DND-41 (cell line): ENCODE results near the gene BRINP3.

Source experiments
- CTCF ChIP-seq: IDR thresholded peaks from 2 replicates; pipeline ENCODE4 v1.5.1; 2012; ENCODE audit warnings: borderline replicate concordance, low read length, moderate library complexity, mild to moderate bottlenecking; ENCODE audit not compliant: poor library complexity, severe bottlenecking; ENCODE audit errors: extremely low read depth
- EZH2 ChIP-seq: IDR thresholded peaks from 3 replicates; pipeline ENCODE4 v1.6.1; 2012; ENCODE audit warnings: borderline replicate concordance, low read depth, mild to moderate bottlenecking, moderate library complexity, low read length, inconsistent platforms; ENCODE audit not compliant: severe bottlenecking

GRCh38 chr1:190429141-190429540 lies 48.5 kb downstream of the BRINP3 start:
- no peak for TF ChIP-seq EZH2
- no peak for TF ChIP-seq CTCF
